Spinal cord (tissue), 10 donors: ENCODE results near the gene FLCN. TPM values are rescaled to one million over a fixed set of nuclear protein-coding genes. Genes with fewer than 3 reads are reported as not detected.
"Not testable (repeated sequence)": the region's sequence is repeated elsewhere in the genome, so short reads cannot be mapped to it uniquely, and the experiment has no call there.

Experiments
- DNase-seq, 6 donors: peaks; one replicate each; pipeline versions ENCODE4 v3.0.0 to v3.0.0-alpha.2; 2013 to 2015; ENCODE audit warnings: low spot score in 6 of 6, low read depth in 4 of 6
- H3K27ac ChIP-seq: one replicate; pipeline ENCODE4 v1.5.1; 2013; ENCODE audit warnings: low read depth, low read length, control low read depth
- H3K27me3 ChIP-seq: one replicate; pipeline ENCODE4 v1.6.1; 2013; ENCODE audit warnings: low read length; ENCODE audit not compliant: control insufficient read depth, insufficient read depth
- H3K36me3 ChIP-seq: one replicate; pipeline ENCODE4 v1.6.1; 2013; ENCODE audit warnings: low read length; ENCODE audit not compliant: control insufficient read depth, insufficient read depth
- H3K4me1 ChIP-seq: one replicate; pipeline ENCODE4 v1.6.1; 2013; ENCODE audit warnings: low read length; ENCODE audit not compliant: control insufficient read depth, insufficient read depth
- H3K4me3 ChIP-seq: one replicate; pipeline ENCODE4 v1.5.1; 2013; ENCODE audit warnings: low read depth, low read length, control low read depth
- H3K9me3 ChIP-seq: one replicate; pipeline ENCODE4 v1.6.1; 2013; ENCODE audit warnings: low read length; ENCODE audit not compliant: control insufficient read depth, insufficient read depth
- WGBS: methylation state at CpG from one replicate; pipeline ENCODE4 v1.1.5; 2013; ENCODE audit warnings: missing lambda C conversion rate; ENCODE audit not compliant: insufficient coverage; 5-methylcytosine and 5-hydroxymethylcytosine counted together
- polyA plus RNA-seq, 2 donors: library from polyadenylated mRNA; unstranded; fragments of 120-200 nt; gene quantifications; one replicate each; pipeline ENCODE4 v1.2.1, GENCODE V29; 2013; ENCODE audit not compliant: insufficient read length in 2 of 2
- total RNA-seq, 2 donors: library from RNA; depleted of rRNA in 1 of 2; stranded (reverse); fragments of 120-200 nt in 1 of 2; fragments of >200 nt in 1 of 2; gene quantifications; one replicate each; pipeline versions ENCODE4 v1.2.3 to v1.2.4, GENCODE V29; 2013 to 2014
- donor health status: healthy.

Gene FLCN
- total and polyA plus RNA-seq, 4 donors, result 32.7 to 77.3 (median 47.6) TPM

GRCh38 chr17:17191346-17191792 lies 45.6 kb downstream of the FLCN start:
- Histone ChIP-seq H3K9me3 (no peaks in the 10 kb centered on the region), H3K27me3 (no peaks in the 10 kb centered on the region), H3K27ac (no peak overlapping the region), H3K36me3 (peaks cover 25% of the 10 kb centered on the region), H3K4me1 (peaks cover 17% of the 10 kb centered on the region), H3K4me3 (no peak overlapping the region)
- 63% methylated on average over 9 of the region's 11 CpGs for WGBS
- no peak for DNase-seq

- H3K36me3 ChIP-seq, result peaks cover 28% of the 10 kb centered on the region
- WGBS, result 87% methylated on average over 7 of the region's 7 CpGs
- H3K27me3 ChIP-seq, result no peaks in the 10 kb centered on the region
- no peak for DNase-seq
- H3K9me3 ChIP-seq, result no peaks in the 10 kb centered on the region
- H3K4me1 ChIP-seq, result peaks cover 17% of the 10 kb centered on the region
- no peak overlapping the region for H3K4me3 ChIP-seq
- no peak overlapping the region for H3K27ac ChIP-seq
Measured at GRCh38 chr17:17190188-17190587, 46.8 kb downstream of the FLCN start.

DNA sequence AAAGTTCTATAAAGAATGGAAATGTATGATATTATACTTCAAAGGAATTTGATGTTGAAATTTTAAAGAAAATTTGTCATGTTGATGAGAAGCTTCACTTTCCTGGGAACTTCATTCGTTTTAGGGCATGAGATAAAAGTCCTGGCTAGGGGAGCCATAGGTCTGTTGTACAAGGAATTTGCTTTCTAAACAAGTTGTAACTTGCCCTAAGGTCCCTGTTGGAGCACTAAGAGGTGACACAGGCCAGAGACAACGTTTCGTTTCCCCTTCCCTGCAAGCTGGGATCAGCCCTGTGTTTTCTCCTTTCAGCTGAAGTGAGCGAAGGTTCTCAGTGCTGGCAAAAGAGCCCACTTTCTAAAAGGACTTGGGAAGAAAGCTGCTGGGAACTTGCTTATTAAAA lies 47.4 kb downstream of the FLCN start:
- Histone ChIP-seq H3K9me3 (no peaks in the 10 kb centered on the region), H3K4me1 (peaks cover 17% of the 10 kb centered on the region), H3K27me3 (no peaks in the 10 kb centered on the region), H3K36me3 (peaks cover 34% of the 10 kb centered on the region), H3K27ac (no peak overlapping the region), H3K4me3 (no peak overlapping the region)
- 65% methylated on average over 3 of the region's 4 CpGs for WGBS
- DNase-seq, result no peak

DNA sequence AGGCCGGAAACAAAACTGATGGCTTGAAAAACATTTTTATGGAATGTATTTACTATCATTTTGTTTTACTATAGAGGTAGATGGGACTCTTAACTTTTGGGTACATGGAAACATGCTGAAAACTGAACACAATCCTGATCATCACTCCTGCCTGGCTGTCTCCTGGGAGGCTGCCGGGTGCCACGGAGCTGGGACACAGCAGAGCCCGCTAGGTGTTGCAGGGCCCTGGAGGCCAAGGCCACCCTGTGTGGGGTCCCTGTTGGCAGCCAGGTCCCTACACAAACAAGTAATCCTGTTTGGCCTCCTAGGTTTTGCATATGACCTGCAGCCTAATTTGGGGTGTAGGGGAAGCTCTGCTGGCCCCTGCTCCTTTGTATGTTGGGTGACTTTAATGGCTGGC lies 48.4 kb downstream of the FLCN start:
- 97% methylated on average over 3 of the region's 4 CpGs for WGBS
- Histone ChIP-seq H3K27ac (no peak overlapping the region), H3K4me1 (peaks cover 17% of the 10 kb centered on the region), H3K9me3 (no peaks in the 10 kb centered on the region), H3K36me3 (peaks cover 43% of the 10 kb centered on the region), H3K4me3 (no peak overlapping the region), H3K27me3 (no peaks in the 10 kb centered on the region)
- no peak for DNase-seq

DNA sequence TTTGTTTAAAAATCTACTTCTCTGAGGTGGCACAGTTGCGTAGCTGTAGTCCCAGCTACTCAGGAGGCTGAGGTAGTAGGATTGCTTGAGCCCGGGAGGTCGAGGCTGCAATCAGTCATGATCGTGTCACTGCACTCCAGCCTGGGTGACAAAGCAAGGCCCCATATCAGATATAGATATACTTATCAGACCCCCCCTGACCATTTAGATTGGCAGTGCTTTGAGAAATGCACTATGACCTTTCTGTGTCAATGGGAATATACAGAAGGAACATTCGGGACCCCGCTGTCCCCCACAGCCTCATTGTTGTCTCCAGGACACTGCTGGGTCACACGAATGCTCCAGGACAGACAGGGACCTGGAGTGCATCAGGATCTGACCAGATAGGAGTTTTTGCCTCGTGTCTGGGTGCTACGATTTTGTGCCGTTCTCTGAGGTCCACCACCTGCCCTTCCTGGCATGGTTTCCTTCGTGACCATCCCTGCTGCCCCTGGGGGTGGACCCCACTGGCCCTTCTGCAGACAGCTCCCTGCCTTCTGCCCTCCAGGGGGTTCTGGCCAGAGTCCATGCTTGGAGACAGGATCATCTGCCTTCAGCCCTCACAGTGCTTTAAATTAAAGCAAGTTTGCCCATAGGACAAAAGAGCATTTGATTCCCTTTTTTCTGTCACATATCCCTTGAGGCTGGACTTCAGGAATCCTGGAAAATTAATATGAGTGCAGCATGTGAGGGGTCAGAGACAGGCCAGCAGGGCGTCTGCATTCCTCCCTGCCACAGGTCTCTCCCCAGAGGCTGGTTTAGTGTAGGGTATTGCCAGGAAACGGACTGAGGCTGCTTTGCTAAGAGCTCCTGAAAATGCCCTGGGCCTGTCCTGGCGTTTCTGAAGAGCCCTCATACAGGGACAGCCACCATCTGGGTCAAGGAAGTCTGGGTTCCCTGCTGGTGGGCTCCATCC lies 50.1 kb downstream of the FLCN start:
- peaks cover 60% of the 10 kb centered on the region for H3K36me3 ChIP-seq
- no peak overlapping the region for H3K4me3 ChIP-seq
- H3K4me1 ChIP-seq, result peaks cover 16% of the 10 kb centered on the region
- H3K27me3 ChIP-seq, result no peaks in the 10 kb centered on the region
- DNase-seq, result no peak
- no peak overlapping the region for H3K27ac ChIP-seq
- H3K9me3 ChIP-seq, result no peaks in the 10 kb centered on the region
- WGBS, result 77% methylated on average over 12 of the region's 14 CpGs

DNA sequence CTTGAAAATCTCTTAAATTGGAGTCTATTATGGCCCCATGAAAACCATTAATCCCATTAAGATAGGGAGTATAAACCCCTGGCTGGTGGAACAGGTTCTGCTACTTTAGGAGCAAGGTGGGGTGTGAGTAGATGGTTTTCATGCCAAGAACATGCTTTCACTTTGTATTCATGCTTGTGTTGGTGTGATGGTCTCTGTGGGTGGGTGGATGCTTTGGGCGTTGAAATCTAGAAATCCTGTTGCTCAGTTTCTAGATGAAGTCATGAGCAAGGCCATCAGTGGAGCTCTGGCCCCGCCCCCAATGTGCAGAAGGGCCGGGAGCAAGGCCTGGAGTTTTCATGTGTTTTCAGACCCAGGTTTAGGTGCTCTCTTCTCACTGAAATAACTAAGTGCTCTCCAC lies 50.9 kb downstream of the FLCN start:
- Histone ChIP-seq H3K27me3 (no peaks in the 10 kb centered on the region), H3K4me3 (no peak overlapping the region), H3K4me1 (peaks cover 16% of the 10 kb centered on the region), H3K36me3 (peaks cover 64% of the 10 kb centered on the region), H3K9me3 (no peaks in the 10 kb centered on the region), H3K27ac (no peak overlapping the region)
- 63% methylated on average over 3 of the region's 3 CpGs for WGBS
- no peak for DNase-seq

DNA sequence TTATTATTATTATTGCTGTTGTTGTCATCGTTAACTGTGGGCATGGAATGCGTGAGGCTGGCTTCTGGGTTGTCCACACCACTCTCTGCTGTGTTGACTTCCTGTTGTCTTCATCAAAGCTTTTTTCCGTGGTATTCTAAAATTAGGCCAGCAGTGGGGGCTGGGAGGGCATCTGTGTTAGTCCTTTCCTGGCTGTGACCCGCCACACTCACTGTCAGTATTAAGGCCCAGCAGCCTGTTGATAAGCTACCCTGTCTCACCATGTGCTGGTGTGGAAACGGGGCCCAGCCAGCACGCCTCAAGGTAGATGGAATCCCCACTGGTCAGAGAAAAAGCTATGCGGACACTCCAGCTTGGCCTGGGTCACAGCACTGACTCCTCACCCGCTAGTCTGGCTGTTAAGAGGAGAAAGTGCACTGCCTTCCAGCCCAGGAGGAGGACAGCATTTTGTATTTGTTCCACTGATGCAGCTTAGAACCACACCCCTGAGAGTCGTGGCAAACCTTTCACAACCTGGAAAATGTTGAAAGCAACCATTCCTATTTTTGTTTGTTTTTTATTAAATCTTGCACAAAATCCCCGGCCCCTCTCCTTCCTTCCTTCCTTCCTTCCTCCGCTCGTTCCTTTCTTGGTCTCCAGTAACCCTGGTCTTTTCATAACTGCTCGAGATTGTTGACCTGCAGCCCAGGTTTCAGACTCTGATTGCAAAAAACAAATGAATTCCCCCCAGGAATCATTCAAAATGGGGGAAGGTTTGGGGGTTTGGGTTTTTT lies 51.8 kb downstream of the FLCN start:
- 71% methylated on average over 7 of the region's 13 CpGs for WGBS
- DNase-seq, H3K9me3 ChIP-seq, H3K27ac ChIP-seq, H3K27me3 ChIP-seq, H3K4me3 ChIP-seq: not testable (repeated sequence)
- Histone ChIP-seq H3K4me1 (peaks cover 21% of the 10 kb centered on the region), H3K36me3 (peaks cover 73% of the 10 kb centered on the region)

DNA sequence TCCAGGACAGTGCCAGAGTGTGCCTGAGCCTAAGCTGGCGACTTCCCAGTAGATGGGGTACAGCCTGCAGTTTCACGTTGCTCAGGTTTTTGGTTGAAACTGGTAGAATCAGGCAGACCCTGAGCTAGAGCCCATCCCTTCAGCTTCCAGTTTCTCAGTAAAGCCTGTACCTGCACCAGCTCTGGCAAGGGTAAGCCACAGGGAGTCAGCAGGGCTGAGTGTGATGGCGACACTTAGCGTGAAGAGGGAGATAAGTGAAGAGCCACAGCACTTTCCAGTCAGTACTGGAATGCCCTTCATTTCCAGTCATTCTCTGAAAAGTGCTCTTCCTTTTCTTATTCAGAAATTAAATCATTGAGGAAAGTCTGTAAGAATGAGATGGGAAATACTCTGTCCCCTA lies 53.2 kb downstream of the FLCN start:
- H3K4me3 ChIP-seq, result no peak overlapping the region
- peaks cover 24% of the 10 kb centered on the region for H3K4me1 ChIP-seq
- no peak overlapping the region for H3K27ac ChIP-seq
- WGBS, result 94% methylated on average over 2 of the region's 4 CpGs
- no peak for DNase-seq
- peaks cover 84% of the 10 kb centered on the region for H3K36me3 ChIP-seq
- no peaks in the 10 kb centered on the region for H3K9me3 ChIP-seq
- H3K27me3 ChIP-seq, result no peaks in the 10 kb centered on the region

- Histone ChIP-seq H3K27ac (no peak overlapping the region), H3K27me3 (no peaks in the 10 kb centered on the region), H3K4me3 (no peak overlapping the region), H3K4me1 (peaks cover 24% of the 10 kb centered on the region), H3K9me3 (no peaks in the 10 kb centered on the region), H3K36me3 (peaks cover 85% of the 10 kb centered on the region)
- WGBS, result 100% methylated on average over 6 of the region's 6 CpGs
- DNase-seq, result no peak
Measured at GRCh38 chr17:17182598-17183136, 54.3 kb downstream of the FLCN start.
